Measurements from ENCODE around the gene NAMPT. TPM values are rescaled to one million over a fixed set of nuclear protein-coding genes. Genes with fewer than 3 reads are reported as not detected.
"Not testable (repeated sequence)": the region's sequence is repeated elsewhere in the genome, so short reads cannot be mapped to it uniquely, and the experiment has no call there.

Gene NAMPT
- total and polyA plus RNA-seq, 4 experiments from 2014 or later: 13.3 to 24.9 (median 17.7) TPM

GRCh38 chr7:106219170-106219569, 65.6 kb downstream of the NAMPT start:
- no peaks in the 10 kb centered on the region for H3K9me3 ChIP-seq (ENCODE audit: control insufficient read depth in 1 of 2, low read length in 2 of 2)
- H3K27me3 ChIP-seq (ENCODE audit: insufficient read depth, low read length): no peaks in the 10 kb centered on the region
- Mint-ChIP-seq H3K27me3 (peaks cover 2 to 4% of the 10 kb centered on the region in 2 donors), H3K4me1 (peaks cover 0 to 2% (median under 1%) of the 10 kb centered on the region in 4 donors), H3K36me3 (no peaks in the 10 kb centered on the region), H3K27ac (no peak overlapping the region), H3K4me3 (no peak overlapping the region), H3K9me3 (no peaks in the 10 kb centered on the region)
- no peaks in the 10 kb centered on the region for H3K4me1 ChIP-seq (ENCODE audit: insufficient read depth, low read length)
- H3K36me3 ChIP-seq (ENCODE audit: insufficient read depth, low read length): no peaks in the 10 kb centered on the region
- intact Hi-C loops (cut with micrococcal nuclease): no loop called here
- ChIA-PET POLR2A (ENCODE audit: partially characterized antibody) (no interaction called here), CTCF (ENCODE audit: partially characterized antibody) (no interaction called here)
- no peak overlapping the region for H3K4me3 ChIP-seq (ENCODE audit: low read length in 2 of 2)
- H3K27ac ChIP-seq (ENCODE audit: low read depth, low read length): no peak overlapping the region
- no peak for DNase-seq

GRCh38 chr7:106218546-106218945, 66.2 kb downstream of the NAMPT start:
- intact Hi-C loops (cut with micrococcal nuclease): no loop called here
- Mint-ChIP-seq H3K27ac (no peak overlapping the region), H3K4me1 (peaks cover 0 to 2% (median under 1%) of the 10 kb centered on the region in 4 donors), H3K9me3 (no peaks in the 10 kb centered on the region), H3K36me3 (no peaks in the 10 kb centered on the region), H3K27me3 (peaks cover 2 to 4% of the 10 kb centered on the region in 2 donors), H3K4me3 (no peak overlapping the region)
- ChIA-PET POLR2A (ENCODE audit: partially characterized antibody) (no interaction called here), CTCF (ENCODE audit: partially characterized antibody) (no interaction called here)
- DNase-seq: no peak
- Histone ChIP-seq H3K27ac (ENCODE audit: low read depth, low read length) (no peak overlapping the region), H3K4me1 (ENCODE audit: insufficient read depth, low read length) (no peaks in the 10 kb centered on the region), H3K36me3 (ENCODE audit: insufficient read depth, low read length) (no peaks in the 10 kb centered on the region), H3K9me3 (ENCODE audit: control insufficient read depth in 1 of 2, low read length in 2 of 2) (no peaks in the 10 kb centered on the region), H3K27me3 (ENCODE audit: insufficient read depth, low read length) (no peaks in the 10 kb centered on the region), H3K4me3 (ENCODE audit: low read length in 2 of 2) (no peak overlapping the region)

- H3K27ac ChIP-seq (ENCODE audit: low read depth, low read length): no peak overlapping the region
- H3K9me3 ChIP-seq (ENCODE audit: control insufficient read depth in 1 of 2, low read length in 2 of 2): no peaks in the 10 kb centered on the region
- Mint-ChIP-seq H3K9me3 (peaks cover 0 to under 1% (median 0%) of the 10 kb centered on the region in 8 donors), H3K4me3 (no peak overlapping the region), H3K4me1 (no peaks in the 10 kb centered on the region), H3K27ac (no peak overlapping the region), H3K36me3 (no peaks in the 10 kb centered on the region), H3K27me3 (peaks cover under 1 to 3% of the 10 kb centered on the region in 2 donors)
- POLR2A ChIA-PET (ENCODE audit: partially characterized antibody): no interaction called here
- CTCF ChIA-PET (ENCODE audit: partially characterized antibody): no interaction called here
- H3K4me1 ChIP-seq (ENCODE audit: insufficient read depth, low read length): no peaks in the 10 kb centered on the region
- no peak overlapping the region for H3K4me3 ChIP-seq (ENCODE audit: low read length in 2 of 2)
- intact Hi-C loops (cut with micrococcal nuclease): no loop called here
- H3K27me3 ChIP-seq (ENCODE audit: insufficient read depth, low read length): no peaks in the 10 kb centered on the region
- DNase-seq: no peak
- H3K36me3 ChIP-seq (ENCODE audit: insufficient read depth, low read length): no peaks in the 10 kb centered on the region
Measured at GRCh38 chr7:106216923-106217542, 67.8 kb downstream of the NAMPT start.

GRCh38 chr7:106216517-106216922, 68.3 kb downstream of the NAMPT start:
- intact Hi-C loops (cut with micrococcal nuclease): no loop called here
- H3K27me3 Mint-ChIP-seq: peaks cover 0 to 2% of the 10 kb centered on the region in 2 donors
- POLR2A ChIA-PET (ENCODE audit: partially characterized antibody): no interaction called here

GRCh38 chr7:106215868-106216516, 68.8 kb downstream of the NAMPT start:
- DNase-seq: no peak
- intact Hi-C loops (cut with micrococcal nuclease): no loop called here
- Histone ChIP-seq H3K27me3 (ENCODE audit: insufficient read depth, low read length) (no peaks in the 10 kb centered on the region), H3K36me3 (ENCODE audit: insufficient read depth, low read length) (no peaks in the 10 kb centered on the region), H3K9me3 (ENCODE audit: control insufficient read depth in 1 of 2, low read length in 2 of 2) (no peaks in the 10 kb centered on the region), H3K4me1 (ENCODE audit: insufficient read depth, low read length) (no peaks in the 10 kb centered on the region), H3K4me3 (ENCODE audit: low read length in 2 of 2) (no peak overlapping the region), H3K27ac (ENCODE audit: low read depth, low read length) (no peak overlapping the region)
- H3K27ac Mint-ChIP-seq: peak overlapping the region in 2 of 7 donors; percentile 5 to 20
- peaks cover 0 to 4% (median 0%) of the 10 kb centered on the region in 8 donors for H3K9me3 Mint-ChIP-seq
- H3K4me1 Mint-ChIP-seq: no peaks in the 10 kb centered on the region
- H3K27me3 Mint-ChIP-seq: peaks cover 0 to 2% of the 10 kb centered on the region in 2 donors
- ChIA-PET CTCF (ENCODE audit: partially characterized antibody) (no interaction called here), POLR2A (ENCODE audit: partially characterized antibody) (no interaction called here)
- H3K4me3 Mint-ChIP-seq: no peak overlapping the region
- H3K36me3 Mint-ChIP-seq: no peaks in the 10 kb centered on the region

More at GRCh38 chr7:106216517-106216922, 68.3 kb downstream of the NAMPT start:
- Histone ChIP-seq H3K36me3 (ENCODE audit: insufficient read depth, low read length) (no peaks in the 10 kb centered on the region), H3K27me3 (ENCODE audit: insufficient read depth, low read length) (no peaks in the 10 kb centered on the region), H3K27ac (ENCODE audit: low read depth, low read length) (no peak overlapping the region), H3K4me3 (ENCODE audit: low read length in 2 of 2) (no peak overlapping the region), H3K4me1 (ENCODE audit: insufficient read depth, low read length) (no peaks in the 10 kb centered on the region), H3K9me3 (ENCODE audit: control insufficient read depth in 1 of 2, low read length in 2 of 2) (no peaks in the 10 kb centered on the region)
- Mint-ChIP-seq H3K36me3 (no peaks in the 10 kb centered on the region), H3K27ac (no peak overlapping the region), H3K9me3 (peaks cover 0 to 3% (median 0%) of the 10 kb centered on the region in 8 donors), H3K4me1 (no peaks in the 10 kb centered on the region), H3K4me3 (no peak overlapping the region)
- CTCF ChIA-PET (ENCODE audit: partially characterized antibody): no interaction called here
- DNase-seq: no peak

- H3K27ac ChIP-seq (ENCODE audit: low read depth, low read length); H3K27me3 ChIP-seq (ENCODE audit: insufficient read depth, low read length); H3K4me1 Mint-ChIP-seq; CTCF ChIA-PET (ENCODE audit: partially characterized antibody); intact Hi-C loops (cut with micrococcal nuclease); H3K4me1 ChIP-seq (ENCODE audit: insufficient read depth, low read length); POLR2A ChIA-PET (ENCODE audit: partially characterized antibody); H3K27ac Mint-ChIP-seq; H3K27me3 Mint-ChIP-seq; H3K4me3 ChIP-seq (ENCODE audit: low read length in 2 of 2); H3K9me3 ChIP-seq (ENCODE audit: control insufficient read depth in 1 of 2, low read length in 2 of 2); H3K36me3 Mint-ChIP-seq; DNase-seq; H3K4me3 Mint-ChIP-seq; H3K36me3 ChIP-seq (ENCODE audit: insufficient read depth, low read length): not testable (repeated sequence)
- H3K9me3 Mint-ChIP-seq: peaks cover 0 to 16% (median 13%) of the 10 kb centered on the region in 8 donors
Measured at GRCh38 chr7:106208944-106209343, 75.8 kb downstream of the NAMPT start.

- intact Hi-C loops (cut with micrococcal nuclease): no loop called here
- H3K27me3 ChIP-seq (ENCODE audit: insufficient read depth, low read length): no peaks in the 10 kb centered on the region
- no peaks in the 10 kb centered on the region for H3K9me3 ChIP-seq (ENCODE audit: control insufficient read depth in 1 of 2, low read length in 2 of 2)
- no peak overlapping the region for H3K27ac ChIP-seq (ENCODE audit: low read depth, low read length)
- H3K36me3 ChIP-seq (ENCODE audit: insufficient read depth, low read length): no peaks in the 10 kb centered on the region
- Mint-ChIP-seq H3K4me3 (no peak overlapping the region), H3K4me1 (no peaks in the 10 kb centered on the region), H3K27ac (no peak overlapping the region), H3K27me3 (peaks cover 6 to 7% of the 10 kb centered on the region in 2 donors), H3K9me3 (peaks cover 0 to 16% (median 13%) of the 10 kb centered on the region in 8 donors), H3K36me3 (peaks cover 0 to 6% of the 10 kb centered on the region in 2 donors)
- ChIA-PET CTCF (ENCODE audit: partially characterized antibody) (interaction anchor here (1.7 kb wide), 1 partner anchor 30 kb away, joined by 7 read pairs; no protein-coding TSS in a partner anchor), POLR2A (ENCODE audit: partially characterized antibody) (no interaction called here)
- DNase-seq: no peak
- no peak overlapping the region for H3K4me3 ChIP-seq (ENCODE audit: low read length in 2 of 2)
- no peaks in the 10 kb centered on the region for H3K4me1 ChIP-seq (ENCODE audit: insufficient read depth, low read length)
Measured at GRCh38 chr7:106206826-106207541, 77.8 kb downstream of the NAMPT start.

All from CD4-positive, alpha-beta memory T cell (primary cell).